ENCODE measurements around the gene SERGEF.

DNA sequence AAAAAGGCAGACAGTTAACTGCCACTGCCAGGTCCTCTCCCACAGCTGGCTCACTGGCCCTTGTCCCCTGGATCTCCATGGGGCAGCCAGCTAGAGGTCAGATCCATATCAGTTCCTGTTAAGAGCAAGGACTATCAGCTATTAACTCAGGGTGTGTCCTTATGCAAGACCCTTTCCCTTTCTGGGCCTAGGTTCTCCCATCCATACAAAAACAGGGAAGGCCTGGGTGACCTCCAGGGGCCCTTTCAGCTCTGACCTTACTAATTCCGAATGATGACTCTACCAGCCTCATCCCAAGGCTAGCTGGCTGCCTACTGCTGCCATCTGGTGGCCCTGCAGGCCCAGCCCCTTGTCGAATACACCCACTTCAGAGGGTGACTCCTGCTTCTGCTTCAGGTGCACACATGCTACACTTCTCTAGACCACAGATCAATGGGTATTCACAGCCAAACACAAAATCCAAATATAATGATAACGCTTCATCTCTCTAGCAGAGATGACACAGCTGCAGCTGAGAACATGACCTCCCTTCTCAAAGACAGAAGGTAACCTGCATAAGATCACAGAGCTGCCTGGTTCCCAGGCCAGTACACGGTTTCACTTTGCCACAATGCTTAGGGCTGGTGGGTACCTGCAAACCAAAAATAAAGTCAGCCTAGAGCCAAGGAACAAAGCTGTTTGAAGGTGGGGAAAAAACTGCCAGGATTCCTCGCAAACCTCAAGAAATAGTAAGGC, 34.1 kb downstream of the SERGEF start:
- TF ChIP-seq, protein P1, sequence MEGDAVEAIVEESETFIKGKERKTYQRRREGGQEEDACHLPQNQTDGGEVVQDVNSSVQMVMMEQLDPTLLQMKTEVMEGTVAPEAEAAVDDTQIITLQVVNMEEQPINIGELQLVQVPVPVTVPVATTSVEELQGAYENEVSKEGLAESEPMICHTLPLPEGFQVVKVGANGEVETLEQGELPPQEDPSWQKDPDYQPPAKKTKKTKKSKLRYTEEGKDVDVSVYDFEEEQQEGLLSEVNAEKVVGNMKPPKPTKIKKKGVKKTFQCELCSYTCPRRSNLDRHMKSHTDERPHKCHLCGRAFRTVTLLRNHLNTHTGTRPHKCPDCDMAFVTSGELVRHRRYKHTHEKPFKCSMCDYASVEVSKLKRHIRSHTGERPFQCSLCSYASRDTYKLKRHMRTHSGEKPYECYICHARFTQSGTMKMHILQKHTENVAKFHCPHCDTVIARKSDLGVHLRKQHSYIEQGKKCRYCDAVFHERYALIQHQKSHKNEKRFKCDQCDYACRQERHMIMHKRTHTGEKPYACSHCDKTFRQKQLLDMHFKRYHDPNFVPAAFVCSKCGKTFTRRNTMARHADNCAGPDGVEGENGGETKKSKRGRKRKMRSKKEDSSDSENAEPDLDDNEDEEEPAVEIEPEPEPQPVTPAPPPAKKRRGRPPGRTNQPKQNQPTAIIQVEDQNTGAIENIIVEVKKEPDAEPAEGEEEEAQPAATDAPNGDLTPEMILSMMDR (IDR thresholded peaks at IDR 0.05; ENCODE audit: low read depth, low read length, missing input control), result peak; percentile 78
- TF ChIP-seq YY1 (IDR thresholded peaks at IDR 0.05) (peak; percentile 56), HNF4G (IDR thresholded peaks at IDR 0.05) (no peak), FOXA2 (IDR thresholded peaks at IDR 0.05) (no peak), EGR1 (IDR thresholded peaks at IDR 0.05; ENCODE audit: low read depth in 2 of 2) (no peak), ATF3 (IDR thresholded peaks at IDR 0.05) (peak; percentile 40), SP1 (IDR thresholded peaks at IDR 0.05) (peak; percentile 62), RAD21 (IDR thresholded peaks at IDR 0.05) (peak; percentile 92 to 98), GABPA (IDR thresholded peaks at IDR 0.05 in 1 of 2, conservative IDR thresholded peaks at IDR 0.05 in 1 of 2) (no peak), TAF1 (conservative IDR thresholded peaks at IDR 0.05) (no peak), MAX (IDR thresholded peaks at IDR 0.05) (peak; percentile 51), FOXA1 (IDR thresholded peaks at IDR 0.05) (no peak)
- TF ChIP-seq, protein P2, sequence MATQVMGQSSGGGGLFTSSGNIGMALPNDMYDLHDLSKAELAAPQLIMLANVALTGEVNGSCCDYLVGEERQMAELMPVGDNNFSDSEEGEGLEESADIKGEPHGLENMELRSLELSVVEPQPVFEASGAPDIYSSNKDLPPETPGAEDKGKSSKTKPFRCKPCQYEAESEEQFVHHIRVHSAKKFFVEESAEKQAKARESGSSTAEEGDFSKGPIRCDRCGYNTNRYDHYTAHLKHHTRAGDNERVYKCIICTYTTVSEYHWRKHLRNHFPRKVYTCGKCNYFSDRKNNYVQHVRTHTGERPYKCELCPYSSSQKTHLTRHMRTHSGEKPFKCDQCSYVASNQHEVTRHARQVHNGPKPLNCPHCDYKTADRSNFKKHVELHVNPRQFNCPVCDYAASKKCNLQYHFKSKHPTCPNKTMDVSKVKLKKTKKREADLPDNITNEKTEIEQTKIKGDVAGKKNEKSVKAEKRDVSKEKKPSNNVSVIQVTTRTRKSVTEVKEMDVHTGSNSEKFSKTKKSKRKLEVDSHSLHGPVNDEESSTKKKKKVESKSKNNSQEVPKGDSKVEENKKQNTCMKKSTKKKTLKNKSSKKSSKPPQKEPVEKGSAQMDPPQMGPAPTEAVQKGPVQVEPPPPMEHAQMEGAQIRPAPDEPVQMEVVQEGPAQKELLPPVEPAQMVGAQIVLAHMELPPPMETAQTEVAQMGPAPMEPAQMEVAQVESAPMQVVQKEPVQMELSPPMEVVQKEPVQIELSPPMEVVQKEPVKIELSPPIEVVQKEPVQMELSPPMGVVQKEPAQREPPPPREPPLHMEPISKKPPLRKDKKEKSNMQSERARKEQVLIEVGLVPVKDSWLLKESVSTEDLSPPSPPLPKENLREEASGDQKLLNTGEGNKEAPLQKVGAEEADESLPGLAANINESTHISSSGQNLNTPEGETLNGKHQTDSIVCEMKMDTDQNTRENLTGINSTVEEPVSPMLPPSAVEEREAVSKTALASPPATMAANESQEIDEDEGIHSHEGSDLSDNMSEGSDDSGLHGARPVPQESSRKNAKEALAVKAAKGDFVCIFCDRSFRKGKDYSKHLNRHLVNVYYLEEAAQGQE (IDR thresholded peaks at IDR 0.05), result no peak
